Panc1 (cell line): Measurements from ENCODE around the gene WSCD2. TPM values are rescaled to one million over a fixed set of nuclear protein-coding genes. Genes with fewer than 3 reads are reported as not detected.

Experiments used
- ATAC-seq: fragments of 200-7000 bp; cut with Tn5 transposase; 2 replicates; pipeline ENCODE4 v1.9.1; 2020; ENCODE audit warnings: mild to moderate bottlenecking, moderate library complexity
- BruUV-seq: library from RNA; stranded (reverse); fragments of 400-500 nt; replicated peaks from 2 replicates; lab custom pipeline; 2021; lab: Mats Ljungman, UMichigan
- CTCF ChIA-PET: fragments of 300-600 bp; sonication (Branson Sonifier 250); formaldehyde crosslinking; loops from one replicate; lab custom pipeline; 2022; ENCODE audit warnings: antibody characterized with exemption; lab: Charles Lee
- POLR2A ChIA-PET: fragments of 300-600 bp; sonication (Branson Sonifier 250); formaldehyde crosslinking; loops from one replicate; lab custom pipeline; 2022; ENCODE audit warnings: antibody characterized with exemption; lab: Charles Lee
- DNase-seq: peaks from one replicate; pipeline ENCODE4 v3.0.0-alpha.2; 2010; ENCODE audit warnings: low read depth, low spot score
- H3K27ac ChIP-seq: 2 replicates; pipeline ENCODE4 v1.5.1; 2011; ENCODE audit warnings: mild to moderate bottlenecking, low read length, inconsistent platforms
- H3K27me3 ChIP-seq: fragments of 200-500 bp; sonication (Bioruptor generic); 2 replicates; pipeline ENCODE4 v1.6.0; 2014; ENCODE audit warnings: low read length, inconsistent platforms; ENCODE audit not compliant: control insufficient read depth, insufficient read depth
- H3K36me3 ChIP-seq: fragments of 200-500 bp; sonication (Bioruptor generic); 2 replicates; pipeline ENCODE4 v1.5.1; 2014; ENCODE audit warnings: inconsistent platforms, mild to moderate bottlenecking, low read length, moderate library complexity; ENCODE audit not compliant: control insufficient read depth, insufficient read depth
- H3K4me1 ChIP-seq: 2 replicates; pipeline ENCODE4 v1.5.1; 2011; ENCODE audit warnings: inconsistent platforms, mild to moderate bottlenecking, low read length, moderate library complexity; ENCODE audit not compliant: control insufficient read depth, insufficient read depth
- H3K4me3 ChIP-seq, 2 experiments: 2 replicates each; pipeline ENCODE4 v1.5.1; 2011 to 2012; ENCODE audit warnings: low read depth in 2 of 2, low read length in 2 of 2, mild to moderate bottlenecking in 2 of 2, inconsistent platforms in 1 of 2, moderate library complexity in 1 of 2
- H3K9me3 ChIP-seq: fragments of 200-500 bp; sonication (Bioruptor generic); 2 replicates; pipeline ENCODE4 v1.5.1; 2014; ENCODE audit warnings: low read depth, mild to moderate bottlenecking, inconsistent platforms, low read length, moderate library complexity; ENCODE audit not compliant: control insufficient read depth, insufficient read depth
- CTCF ChIP-seq: fragments of 450-650 bp; IDR thresholded peaks from 2 replicates; pipeline ENCODE4 v1.5.1; 2017; ENCODE audit warnings: mild to moderate bottlenecking
- POLR2AphosphoS5 ChIP-seq: IDR thresholded peaks from 2 replicates; pipeline ENCODE4 v1.6.1; 2012; ENCODE audit warnings: mild to moderate bottlenecking, low read depth, low read length, moderate library complexity
- REST ChIP-seq, 2 experiments: IDR thresholded peaks; 2 replicates each; pipeline ENCODE4 v1.6.1; 2011 to 2012; ENCODE audit warnings: low read depth in 2 of 2, control low read depth in 1 of 2, low read length in 1 of 2, mild to moderate bottlenecking in 1 of 2, moderate library complexity in 1 of 2; ENCODE audit not compliant: insufficient read depth in 1 of 2
- SIN3A ChIP-seq: IDR thresholded peaks from 2 replicates; pipeline ENCODE4 v1.6.1; 2012; ENCODE audit warnings: low read depth, mild to moderate bottlenecking, low read length, moderate library complexity, borderline replicate concordance; ENCODE audit not compliant: insufficient read depth
- TCF7L2 ChIP-seq: IDR thresholded peaks from 2 replicates; pipeline ENCODE4 v1.6.1; 2011; ENCODE audit warnings: mild to moderate bottlenecking, low read depth, low read length, inconsistent platforms
- in situ Hi-C: cut with HindIII; loops from 2 replicates; pipeline ENCODE4 v1.10.0; 2016; ENCODE audit warnings: low sequenced_read_pairs, low pct_unique_long_range_greater_than_20kb
- intact Hi-C: fragments of 100-400 bp; cut with micrococcal nuclease; formaldehyde crosslinking; loops from one replicate; pipeline ENCODE4 v1.10.0; 2022; ENCODE audit not compliant: unreplicated experiment
- total RNA-seq: library from RNA; stranded (reverse); gene quantifications from one replicate; pipeline ENCODE4 v1.2.1, GENCODE V29; 2021; ENCODE audit not compliant: unreplicated experiment

The WSCD2 gene
- total RNA-seq, 1 experiment from 2014 or later, result 0.64 TPM

DNA sequence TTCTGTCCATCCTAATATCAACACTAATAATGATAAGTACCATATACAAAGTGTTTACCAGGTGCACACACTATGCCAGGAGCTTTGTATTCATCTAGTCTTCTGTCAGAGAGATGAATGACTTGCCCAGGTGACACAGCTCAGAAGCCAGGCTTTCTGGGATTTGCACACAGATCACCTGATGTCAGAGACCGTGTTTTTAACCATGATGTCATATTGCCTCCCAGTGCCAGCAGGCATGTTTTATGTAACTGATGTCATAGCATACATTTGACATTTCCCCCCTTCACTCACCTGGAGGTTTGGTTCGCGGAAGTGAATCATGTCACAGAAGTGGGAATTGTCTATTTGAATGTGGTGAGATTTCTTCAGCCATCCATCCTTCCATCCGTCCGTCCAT, 5.7 kb downstream of the WSCD2 start:
- H3K36me3 ChIP-seq, result no peaks in the 10 kb centered on the region
- no peak for TF ChIP-seq CTCF
- no peak overlapping the region for H3K4me3 ChIP-seq
- 0 out of 2 replicates have a peak, but pooled peaks cover 3% of the 10 kb centered on the region for H3K4me1 ChIP-seq
- no TSS peak for BruUV-seq
- ChIA-PET CTCF (no interaction called here), POLR2A (no interaction called here)
- no peaks in the 10 kb centered on the region for H3K9me3 ChIP-seq
- H3K27me3 ChIP-seq, result peaks cover 19% of the 10 kb centered on the region
- no peak overlapping the region for H3K27ac ChIP-seq
- no peak for ATAC-seq
- in situ Hi-C loops, result no loop called here
- intact Hi-C loops, result no loop called here
- DNase-seq, result no peak

- POLR2A ChIA-PET, result no interaction called here
- DNase-seq (no peak), ATAC-seq (no peak)
- H3K36me3 ChIP-seq, result no peaks in the 10 kb centered on the region
- no peaks in the 10 kb centered on the region for H3K4me1 ChIP-seq
- in situ Hi-C loops, result no loop called here
- intact Hi-C loops, result no loop called here
- H3K27me3 ChIP-seq, result peaks cover 17% of the 10 kb centered on the region
- no peak for TF ChIP-seq POLR2AphosphoS5
- no peak for TF ChIP-seq REST (IDR thresholded peaks at IDR 0.05; ENCODE audit: insufficient read depth in 1 of 2, low read depth in 2 of 2, low read length in 1 of 2)
- TF ChIP-seq SIN3A, result no peak
- TF ChIP-seq TCF7L2, result no peak
- TF ChIP-seq CTCF, result no peak
- no TSS peak for BruUV-seq
- no peaks in the 10 kb centered on the region for H3K9me3 ChIP-seq
- H3K27ac ChIP-seq, result no peak overlapping the region
- H3K4me3 ChIP-seq, result no peak overlapping the region
- CTCF ChIA-PET, result no interaction called here
Observed at GRCh38 chr12:108135627-108136026, 6.5 kb downstream of the WSCD2 start.
